Peyer's patch (tissue), 4 donors: ENCODE measurements around the gene L3MBTL3.

ENCODE experiments used
- POLR2A ChIP-seq, 2 donors: fragments of 450-650 bp; IDR thresholded peaks; one replicate each; pipeline ENCODE4 v1.5.1; 2017; ENCODE audit warnings: antibody characterized with exemption in 2 of 2, mild to moderate bottlenecking in 2 of 2, moderate library complexity in 2 of 2
- TF ChIP-seq, protein P1 (sequence below), 6 experiments: fragments of 450-650 bp in 4 of 6; fragments of 200-600 bp in 2 of 6; sonication (generic) in 1 of 6; IDR thresholded peaks; one replicate each; pipeline ENCODE4 v1.5.1; 2017 to 2019; ENCODE audit warnings: antibody characterized with exemption in 6 of 6, mild to moderate bottlenecking in 3 of 6, moderate library complexity in 1 of 6

DNA sequence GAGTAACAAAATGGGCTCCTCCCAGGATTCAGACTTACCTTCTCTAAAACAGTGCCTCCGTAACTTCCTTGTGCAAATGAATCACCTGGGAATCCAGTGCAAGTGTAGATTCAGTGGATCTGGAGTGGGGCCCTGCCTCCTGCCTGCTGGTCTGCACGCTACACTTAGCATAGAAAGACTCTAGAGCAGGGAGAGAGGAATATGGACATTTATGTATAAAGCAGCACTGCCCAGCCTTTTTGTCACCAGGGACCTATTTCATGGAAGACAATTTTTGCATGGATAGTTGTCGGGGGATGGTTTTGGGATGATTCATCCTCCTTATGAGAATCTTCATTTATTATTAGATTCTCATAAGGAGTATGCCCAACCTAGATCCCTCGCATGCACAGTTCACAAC lies 42.3 kb upstream of the L3MBTL3 start:
- TF ChIP-seq POLR2A (IDR thresholded peaks at IDR 0.05), result no peak
- TF ChIP-seq, protein P1, sequence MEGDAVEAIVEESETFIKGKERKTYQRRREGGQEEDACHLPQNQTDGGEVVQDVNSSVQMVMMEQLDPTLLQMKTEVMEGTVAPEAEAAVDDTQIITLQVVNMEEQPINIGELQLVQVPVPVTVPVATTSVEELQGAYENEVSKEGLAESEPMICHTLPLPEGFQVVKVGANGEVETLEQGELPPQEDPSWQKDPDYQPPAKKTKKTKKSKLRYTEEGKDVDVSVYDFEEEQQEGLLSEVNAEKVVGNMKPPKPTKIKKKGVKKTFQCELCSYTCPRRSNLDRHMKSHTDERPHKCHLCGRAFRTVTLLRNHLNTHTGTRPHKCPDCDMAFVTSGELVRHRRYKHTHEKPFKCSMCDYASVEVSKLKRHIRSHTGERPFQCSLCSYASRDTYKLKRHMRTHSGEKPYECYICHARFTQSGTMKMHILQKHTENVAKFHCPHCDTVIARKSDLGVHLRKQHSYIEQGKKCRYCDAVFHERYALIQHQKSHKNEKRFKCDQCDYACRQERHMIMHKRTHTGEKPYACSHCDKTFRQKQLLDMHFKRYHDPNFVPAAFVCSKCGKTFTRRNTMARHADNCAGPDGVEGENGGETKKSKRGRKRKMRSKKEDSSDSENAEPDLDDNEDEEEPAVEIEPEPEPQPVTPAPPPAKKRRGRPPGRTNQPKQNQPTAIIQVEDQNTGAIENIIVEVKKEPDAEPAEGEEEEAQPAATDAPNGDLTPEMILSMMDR (IDR thresholded peaks at IDR 0.05), result no peak
